Keratinocyte (primary cell): ENCODE data around the gene TTC9. TPM values are rescaled to one million over a fixed set of nuclear protein-coding genes. Genes with fewer than 3 reads are reported as not detected.

Source experiments
- DNase-seq: peaks from one replicate; pipeline ENCODE4 v3.0.0-alpha.2; 2011; ENCODE audit warnings: low read depth, missing footprints, low spot score
- FAIRE-seq: peaks from 2 replicates; lab custom pipeline; 2011; peaks lifted over from hg19 to GRCh38; lab: Jason Lieb, UNC
- H2AFZ ChIP-seq: 2 replicates; pipeline ENCODE4 v1.6.0; 2012; ENCODE audit warnings: low read length, control low read depth, inconsistent platforms; ENCODE audit not compliant: control insufficient read depth
- H3K27ac ChIP-seq: 2 replicates; pipeline ENCODE4 v1.5.1; 2011; ENCODE audit warnings: low read length; ENCODE audit not compliant: control insufficient read depth, insufficient read depth
- H3K27me3 ChIP-seq: 3 replicates; pipeline ENCODE4 v1.6.0; 2011; ENCODE audit warnings: low read length; ENCODE audit not compliant: control insufficient read depth, insufficient read depth; ENCODE audit errors: extremely low read depth
- H3K36me3 ChIP-seq, 2 experiments: 2 replicates in 1 of 2; 3 replicates in 1 of 2; pipeline ENCODE4 v1.5.1; 2011; ENCODE audit warnings: low read length in 2 of 2, mild to moderate bottlenecking in 1 of 2; ENCODE audit not compliant: control insufficient read depth in 2 of 2, insufficient read depth in 2 of 2; ENCODE audit errors: extremely low read depth in 1 of 2
- H3K4me1 ChIP-seq: 3 replicates; pipeline ENCODE4 v1.5.1; 2011; ENCODE audit warnings: low read length; ENCODE audit not compliant: control insufficient read depth, insufficient read depth; ENCODE audit errors: extremely low read depth
- H3K4me2 ChIP-seq: 3 replicates; pipeline ENCODE4 v1.6.0; 2011; ENCODE audit warnings: low read depth, low read length; ENCODE audit not compliant: control insufficient read depth, insufficient read depth; ENCODE audit errors: extremely low read depth
- H3K4me3 ChIP-seq, 3 experiments: fragments of 200-600 bp in 1 of 3; sonication (generic) in 1 of 3; 2 replicates in 2 of 3; 3 replicates in 1 of 3; pipeline ENCODE4 v1.5.1; 2011 to 2016; ENCODE audit warnings: low read length in 3 of 3, mild to moderate bottlenecking in 3 of 3, control low read depth in 2 of 3, inconsistent platforms in 1 of 3, low read depth in 1 of 3, mixed read lengths in 1 of 3, mixed run types in 1 of 3, moderate library complexity in 1 of 3; ENCODE audit not compliant: control insufficient read depth in 2 of 3, insufficient read depth in 2 of 3; ENCODE audit errors: extremely low read depth in 1 of 3
- H3K79me2 ChIP-seq: 2 replicates; pipeline ENCODE4 v1.6.0; 2012; ENCODE audit warnings: low read length; ENCODE audit not compliant: control insufficient read depth, insufficient read depth
- H3K9ac ChIP-seq: 3 replicates; pipeline ENCODE4 v1.6.0; 2011; ENCODE audit warnings: low read length; ENCODE audit not compliant: control insufficient read depth, insufficient read depth; ENCODE audit errors: extremely low read depth
- H3K9me1 ChIP-seq: 3 replicates; pipeline ENCODE4 v1.6.0; 2011; ENCODE audit warnings: low read length; ENCODE audit not compliant: control insufficient read depth, insufficient read depth; ENCODE audit errors: extremely low read depth
- H3K9me3 ChIP-seq: 2 replicates; pipeline ENCODE4 v1.5.1; 2012; ENCODE audit warnings: low read depth, low read length; ENCODE audit not compliant: control insufficient read depth
- H4K20me1 ChIP-seq: 3 replicates; pipeline ENCODE4 v1.6.0; 2011; ENCODE audit warnings: low read length; ENCODE audit not compliant: control insufficient read depth, insufficient read depth; ENCODE audit errors: extremely low read depth
- CTCF ChIP-seq, 3 experiments: IDR thresholded peaks in 1 of 3; conservative IDR thresholded peaks in 1 of 3; optimal IDR thresholded peaks in 1 of 3; 2 replicates in 2 of 3; 3 replicates in 1 of 3; pipeline versions ENCODE3 to v1.5.1; 2011; ENCODE audit warnings: low read length in 3 of 3, mild to moderate bottlenecking in 3 of 3, moderate library complexity in 2 of 3, control low read depth in 1 of 3, inconsistent platforms in 1 of 3; ENCODE audit not compliant: insufficient read depth in 2 of 3; ENCODE audit errors: extremely low read depth in 1 of 3
- EZH2 ChIP-seq: IDR thresholded peaks from one replicate; pipeline ENCODE4 v1.6.1; 2012; ENCODE audit warnings: inconsistent platforms, mild to moderate bottlenecking, low read length, moderate library complexity
- dilution Hi-C: fragments of 300-500 bp; cut with MboI; formaldehyde crosslinking; loops from one replicate; pipeline ENCODE4 v1.7.0; 2020; ENCODE audit warnings: low sequenced_read_pairs; ENCODE audit not compliant: extremely low pct_ligation_motif_present
- polyA plus RNA-seq, 5 experiments: library from polyadenylated mRNA; depleted of rRNA in 3 of 5; stranded (reverse) in 3 of 5; stranded (forward) in 1 of 5; unstranded in 1 of 5; fragments of >200 nt; gene quantifications; 1 replicate in 1 of 5; 2 replicates in 3 of 5; 3 replicates in 1 of 5; pipeline versions ENCODE4 v1.2.1 to v1.2.3, GENCODE V29; 2011 to 2012; ENCODE audit warnings: missing spikeins in 2 of 5, low read depth in 1 of 5, low replicate concordance in 1 of 5

The TTC9 gene
- polyA plus RNA-seq, 1 donor (not counting 4 experiments of a cell fraction or from before 2014, with no cell fraction given) = 0.59 TPM

- DNase-seq (no peak), FAIRE-seq (no peak)
- no peak for TF ChIP-seq EZH2
- TF ChIP-seq CTCF (optimal IDR thresholded peaks at IDR 0.05 in 1 of 3, IDR thresholded peaks at IDR 0.05 in 1 of 3, conservative IDR thresholded peaks at IDR 0.05 in 1 of 3; ENCODE audit: extremely low read depth in 1 of 3, insufficient read depth in 2 of 3, low read length in 3 of 3) = no peak
- dilution Hi-C loops = no loop called here
- Histone ChIP-seq H3K9me1 (no peaks in the 10 kb centered on the region), H3K9ac (no peak overlapping the region), H3K27ac (no peak overlapping the region), H3K27me3 (no peaks in the 10 kb centered on the region), H3K4me3 (no peak overlapping the region), H3K79me2 (no peaks in the 10 kb centered on the region), H3K4me1 (peaks cover 32% of the 10 kb centered on the region), H3K9me3 (no peaks in the 10 kb centered on the region), H3K4me2 (no peak overlapping the region), H3K36me3 (peaks cover 7 to 10% of the 10 kb centered on the region in 2 experiments), H2AFZ (no peak overlapping the region), H4K20me1 (no peaks in the 10 kb centered on the region)
Measured at GRCh38 chr14:70722418-70722817, 80.7 kb downstream of the TTC9 start.

GRCh38 chr14:70723276-70723675 lies 81.6 kb downstream of the TTC9 start:
- no peaks in the 10 kb centered on the region for H4K20me1 ChIP-seq
- H3K27me3 ChIP-seq = no peaks in the 10 kb centered on the region
- H3K27ac ChIP-seq = no peak overlapping the region
- TF ChIP-seq CTCF (optimal IDR thresholded peaks at IDR 0.05 in 1 of 3, IDR thresholded peaks at IDR 0.05 in 1 of 3, conservative IDR thresholded peaks at IDR 0.05 in 1 of 3; ENCODE audit: extremely low read depth in 1 of 3, insufficient read depth in 2 of 3, low read length in 3 of 3) (no peak), EZH2 (no peak)
- no peak overlapping the region for H3K9ac ChIP-seq
- no peak overlapping the region for H3K4me2 ChIP-seq
- DNase-seq = no peak
- dilution Hi-C loops = no loop called here
- no peak for FAIRE-seq
- H3K9me1 ChIP-seq = no peaks in the 10 kb centered on the region
- H3K36me3 ChIP-seq = peaks cover 11 to 15% of the 10 kb centered on the region in 2 experiments
- no peak overlapping the region for H2AFZ ChIP-seq
- no peak overlapping the region for H3K4me3 ChIP-seq
- peaks cover 26% of the 10 kb centered on the region for H3K4me1 ChIP-seq
- H3K9me3 ChIP-seq = no peaks in the 10 kb centered on the region
- H3K79me2 ChIP-seq = no peaks in the 10 kb centered on the region
